Effector CD4-positive, alpha-beta T cell (primary cell): ENCODE measurements around the gene HNF1B. TPM values are rescaled to one million over a fixed set of nuclear protein-coding genes. Genes with fewer than 3 reads are reported as not detected.
"Not testable (repeated sequence)": the region's sequence is repeated elsewhere in the genome, so short reads cannot be mapped to it uniquely, and the experiment has no call there.

Source experiments
- DNase-seq: peaks from one replicate; pipeline ENCODE4 v3.0.0-alpha.2; 2020
- total RNA-seq: gene quantifications from one replicate; lab custom pipeline; 2026; lab: John Stamatoyannopoulos, UW

Gene HNF1B, protein sequence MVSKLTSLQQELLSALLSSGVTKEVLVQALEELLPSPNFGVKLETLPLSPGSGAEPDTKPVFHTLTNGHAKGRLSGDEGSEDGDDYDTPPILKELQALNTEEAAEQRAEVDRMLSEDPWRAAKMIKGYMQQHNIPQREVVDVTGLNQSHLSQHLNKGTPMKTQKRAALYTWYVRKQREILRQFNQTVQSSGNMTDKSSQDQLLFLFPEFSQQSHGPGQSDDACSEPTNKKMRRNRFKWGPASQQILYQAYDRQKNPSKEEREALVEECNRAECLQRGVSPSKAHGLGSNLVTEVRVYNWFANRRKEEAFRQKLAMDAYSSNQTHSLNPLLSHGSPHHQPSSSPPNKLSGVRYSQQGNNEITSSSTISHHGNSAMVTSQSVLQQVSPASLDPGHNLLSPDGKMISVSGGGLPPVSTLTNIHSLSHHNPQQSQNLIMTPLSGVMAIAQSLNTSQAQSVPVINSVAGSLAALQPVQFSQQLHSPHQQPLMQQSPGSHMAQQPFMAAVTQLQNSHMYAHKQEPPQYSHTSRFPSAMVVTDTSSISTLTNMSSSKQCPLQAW
- not detected for total RNA-seq

- DNase-seq: no peak
Observed at GRCh38 chr17:37744961-37745800, at the start of gene HNF1B. Gene HNF1B (minus strand): TSS chr17:37745059. CDS start chr17:37744884, 175 bp downstream.

GRCh38 chr17:37792787-37793186 lies 47.9 kb upstream of the HNF1B start:
- DNase-seq: no peak

GRCh38 chr17:37791447-37792399 lies 46.9 kb upstream of the HNF1B start:
- DNase-seq: peak; percentile 5

DNA sequence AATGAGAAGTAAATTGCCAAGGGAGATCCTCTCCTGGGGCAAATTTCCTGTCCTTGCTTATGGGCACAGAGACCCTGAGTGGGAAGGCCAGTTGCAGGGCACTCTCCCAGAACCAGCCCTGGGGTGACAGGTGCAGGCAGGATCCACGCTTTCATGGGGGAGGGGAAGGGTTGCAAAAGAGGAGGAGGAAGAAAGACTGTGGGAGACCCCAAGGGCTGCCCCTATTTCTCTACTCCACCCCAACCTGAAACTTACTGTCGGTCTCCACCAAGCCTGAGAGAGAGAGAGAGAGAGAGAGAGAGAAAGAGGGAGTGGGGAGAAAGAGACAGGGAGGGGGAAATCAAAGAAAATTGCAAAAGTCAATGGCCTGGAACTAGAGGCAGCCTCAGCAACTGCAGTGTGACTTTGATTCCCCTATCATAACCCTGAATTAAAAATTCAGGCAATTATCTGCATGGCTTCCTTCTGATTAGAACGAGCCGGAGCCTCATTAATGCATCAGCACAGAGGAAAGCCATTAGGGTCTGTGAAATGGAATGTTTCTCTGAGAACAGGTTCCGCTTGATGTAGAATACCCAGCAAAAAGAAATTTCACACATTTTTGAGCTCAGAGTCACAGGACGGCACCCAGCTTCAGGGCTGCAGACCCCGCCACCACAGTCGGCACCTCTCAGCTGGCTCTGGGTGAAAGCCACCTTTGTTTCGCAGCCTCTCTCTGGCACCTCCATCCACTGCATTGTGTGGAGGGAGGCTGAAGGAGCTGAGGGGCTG lies 45.1 kb upstream of the HNF1B start:
- DNase-seq: no peak

- no peak for DNase-seq
Observed at GRCh38 chr17:37789021-37789565, 44.2 kb upstream of the HNF1B start.

DNA sequence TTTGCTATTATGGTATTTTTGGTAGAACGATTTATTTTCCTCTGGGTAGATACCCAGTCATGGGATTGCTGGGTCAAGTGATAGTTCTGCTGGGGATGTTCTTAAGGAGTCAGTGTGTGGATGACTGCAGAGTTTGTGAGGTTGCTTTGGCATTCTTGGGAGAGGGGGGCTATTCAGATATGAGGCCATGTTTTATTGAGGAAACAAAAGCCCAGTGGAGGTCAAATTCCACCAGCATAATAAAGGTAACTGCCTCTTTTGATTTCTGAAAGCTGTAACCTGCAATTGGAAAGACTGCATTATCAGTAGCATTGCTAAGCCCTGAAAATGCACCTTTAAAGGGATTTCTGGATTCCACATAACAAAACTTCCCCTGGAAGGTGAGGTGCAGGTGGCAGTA lies 43.7 kb upstream of the HNF1B start:
- DNase-seq: no peak

GRCh38 chr17:37787055-37787757 lies 42.3 kb upstream of the HNF1B start:
- DNase-seq: no peak

- DNase-seq: no peak
Observed at GRCh38 chr17:37786481-37786880, 41.6 kb upstream of the HNF1B start.

DNA sequence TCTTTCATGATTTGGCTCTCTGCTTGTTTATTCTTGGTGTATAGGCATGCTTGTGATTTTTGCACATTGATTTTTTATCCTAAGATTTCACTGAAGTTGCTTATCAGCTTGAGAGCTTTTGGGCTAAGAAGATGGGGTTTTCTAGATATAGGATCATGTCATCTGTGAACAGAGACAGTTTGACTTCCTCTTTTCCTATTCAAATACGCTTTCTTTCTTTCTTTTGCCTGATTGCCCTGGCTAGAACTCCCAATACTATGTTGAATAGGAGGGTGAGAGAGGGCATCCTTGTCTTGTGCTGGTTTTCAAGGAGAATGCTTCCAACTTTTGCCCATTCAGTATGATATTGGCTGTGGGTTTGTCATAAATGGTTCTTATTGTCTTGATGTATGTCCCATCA lies 37.6 kb upstream of the HNF1B start:
- not testable (repeated sequence) for DNase-seq

DNA sequence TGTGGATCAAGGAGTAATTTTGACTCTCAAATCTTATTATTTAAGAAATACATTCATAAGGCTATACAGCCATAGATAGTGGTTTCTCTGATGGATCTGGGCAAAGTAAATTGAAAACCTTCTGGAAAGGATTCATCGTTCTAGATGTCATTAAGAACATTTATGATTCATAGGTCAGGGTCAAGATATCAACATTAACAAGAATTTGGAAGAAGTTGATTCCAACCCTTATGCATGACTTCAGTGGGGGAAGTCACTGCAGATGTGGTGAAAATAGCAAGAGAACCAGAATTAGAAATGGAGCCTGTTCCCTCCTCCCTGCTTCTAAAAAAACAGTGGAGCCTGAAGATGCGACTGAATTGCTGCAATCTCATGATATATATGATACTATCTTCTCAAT lies 36.6 kb upstream of the HNF1B start:
- DNase-seq: no peak

- DNase-seq: no peak
Observed at GRCh38 chr17:37779554-37779953, 34.7 kb upstream of the HNF1B start.

GRCh38 chr17:37774504-37774903 lies 29.6 kb upstream of the HNF1B start:
- DNase-seq: no peak

- no peak for DNase-seq
Observed at GRCh38 chr17:37772982-37773381, 28.1 kb upstream of the HNF1B start.

GRCh38 chr17:37770631-37771518 lies 26.0 kb upstream of the HNF1B start:
- DNase-seq: no peak

GRCh38 chr17:37769050-37769449 lies 24.2 kb upstream of the HNF1B start:
- no peak for DNase-seq

DNA sequence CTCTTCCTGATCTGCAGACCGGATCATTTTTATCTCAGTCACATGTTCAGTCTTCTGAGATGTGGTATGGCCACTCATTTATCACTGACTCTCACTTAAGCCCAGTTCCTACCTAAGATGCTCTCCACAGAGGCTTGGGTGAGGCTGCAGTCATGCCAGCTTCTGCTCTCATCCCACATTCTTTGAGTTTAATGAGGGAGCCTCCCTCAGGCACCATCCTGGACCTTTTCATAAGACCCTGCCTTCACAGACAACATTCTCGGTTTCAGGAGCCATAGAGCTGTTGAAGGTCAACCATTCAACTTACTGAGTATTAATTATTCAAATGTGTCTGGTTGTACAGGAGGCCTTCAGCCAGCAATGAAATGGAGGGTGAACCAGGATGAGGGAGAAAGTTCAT lies 23.6 kb upstream of the HNF1B start:
- DNase-seq: no peak

DNA sequence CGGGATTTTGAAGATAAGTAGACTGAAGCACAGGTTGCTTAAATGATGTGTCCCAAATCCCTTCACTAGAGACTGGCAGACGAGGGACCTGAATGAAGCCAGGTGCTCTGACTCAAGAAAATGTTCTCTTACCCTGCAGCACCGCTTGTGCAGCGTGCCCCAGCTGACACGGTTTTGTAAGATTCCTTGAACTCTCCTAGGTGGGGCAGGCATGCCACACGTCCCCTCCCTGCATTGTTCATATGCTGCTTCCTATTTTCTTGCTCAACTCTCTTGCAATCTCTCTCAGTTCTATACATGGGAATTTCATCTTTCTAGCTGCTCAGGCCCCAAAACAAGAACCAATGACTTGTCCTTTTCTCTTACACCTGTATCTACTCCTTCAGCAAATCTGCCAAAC lies 22.1 kb upstream of the HNF1B start:
- no peak for DNase-seq

DNA sequence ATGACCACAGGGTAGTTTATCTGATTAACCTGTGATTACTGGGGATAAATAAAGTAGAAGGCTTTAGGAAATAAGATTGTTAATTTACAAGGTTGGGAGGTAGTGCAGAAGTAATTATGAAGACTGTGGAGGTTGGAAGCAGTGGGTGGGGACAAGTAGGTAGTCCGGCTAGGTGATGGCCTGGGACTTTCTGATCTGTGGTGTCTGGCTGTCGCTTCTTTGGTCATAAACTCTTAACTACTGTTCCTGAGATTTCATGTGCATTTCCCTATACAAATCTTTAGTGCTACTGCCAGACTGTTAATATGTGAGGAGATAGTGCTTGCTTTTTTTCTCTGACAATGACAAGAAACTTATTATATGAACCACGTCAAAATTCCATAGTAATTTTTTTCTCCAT lies 19.5 kb upstream of the HNF1B start:
- DNase-seq: no peak

DNA sequence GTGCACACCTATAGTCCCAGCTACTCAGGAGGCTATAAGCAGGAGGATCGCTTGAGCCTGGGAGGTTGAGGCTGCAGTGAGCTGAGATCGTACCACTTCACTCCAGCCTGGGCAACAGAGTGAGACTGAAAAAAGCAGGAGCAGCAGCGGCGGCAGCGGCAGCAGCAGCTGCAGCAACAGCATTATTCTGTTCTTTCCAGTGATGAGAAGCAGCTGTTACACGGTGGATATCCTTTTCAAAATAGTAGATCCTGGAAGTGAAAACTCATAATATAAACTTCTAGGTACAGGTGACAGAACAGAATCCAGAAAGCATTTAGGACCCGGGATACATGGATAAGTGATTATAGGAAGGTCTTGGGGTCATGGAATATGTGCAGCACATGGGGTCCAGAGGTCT lies 17.8 kb upstream of the HNF1B start:
- DNase-seq: no peak

GRCh38 chr17:37761961-37762360 lies 17.1 kb upstream of the HNF1B start:
- no peak for DNase-seq
